ENCODE measurements around the gene IQGAP2.

Gene IQGAP2

DNA sequence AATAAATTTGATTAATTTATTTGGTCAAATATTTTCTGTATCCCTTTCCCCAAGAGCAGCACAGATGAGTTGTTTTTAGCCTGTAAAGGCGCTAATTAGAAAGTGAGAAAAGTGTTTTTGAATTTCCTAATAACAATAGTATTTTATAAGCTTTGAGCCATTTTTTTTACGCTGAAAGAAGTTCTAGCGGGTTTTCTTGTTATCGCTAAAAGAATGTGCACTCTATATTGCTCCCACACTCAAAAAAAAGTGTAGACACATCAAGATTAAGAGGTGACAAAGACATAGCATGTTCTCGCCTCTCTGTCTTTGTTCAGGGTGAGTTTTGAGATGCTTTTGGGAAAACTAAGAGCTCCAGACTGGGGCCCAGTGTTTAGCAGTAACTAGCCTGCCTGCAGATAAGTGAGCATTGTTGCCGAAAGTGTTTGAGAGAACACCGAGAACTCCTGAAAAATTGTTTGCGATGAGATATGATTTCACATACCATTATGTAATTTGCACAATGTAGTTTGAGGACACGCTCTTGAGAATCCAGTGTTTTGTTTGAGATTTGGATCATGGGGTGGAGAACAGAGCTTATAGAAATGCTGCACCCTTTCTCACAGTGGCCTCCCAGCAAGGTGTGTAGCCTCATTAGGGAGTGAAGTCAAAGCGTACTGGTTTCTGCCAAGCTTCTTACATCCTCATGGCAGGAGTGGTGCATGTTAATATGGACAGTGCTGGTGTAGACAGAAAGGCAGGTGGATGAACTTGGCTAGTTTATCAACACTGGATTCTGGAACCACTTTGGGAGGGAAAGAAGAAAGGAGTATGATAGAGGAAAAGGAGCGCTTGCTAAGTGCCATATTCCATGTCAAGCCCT is 314.4 kb downstream of the IQGAP2 start:
- peaks cover 5% of the 10 kb centered on the region for H3K27me3 ChIP-seq (ENCODE audit: control insufficient read depth, insufficient read depth, low read length)
- H3K9ac ChIP-seq (ENCODE audit: low read length): no peak overlapping the region
- no peaks in the 10 kb centered on the region for H3K4me1 ChIP-seq (ENCODE audit: control insufficient read depth, insufficient read depth, low read length)
- H3K4me3 ChIP-seq (ENCODE audit: low read length): no peak overlapping the region
- no peak overlapping the region for H3K27ac ChIP-seq (ENCODE audit: low read depth, low read length)
- H3K36me3 ChIP-seq (ENCODE audit: control insufficient read depth, insufficient read depth, low read length): no peaks in the 10 kb centered on the region

DNA sequence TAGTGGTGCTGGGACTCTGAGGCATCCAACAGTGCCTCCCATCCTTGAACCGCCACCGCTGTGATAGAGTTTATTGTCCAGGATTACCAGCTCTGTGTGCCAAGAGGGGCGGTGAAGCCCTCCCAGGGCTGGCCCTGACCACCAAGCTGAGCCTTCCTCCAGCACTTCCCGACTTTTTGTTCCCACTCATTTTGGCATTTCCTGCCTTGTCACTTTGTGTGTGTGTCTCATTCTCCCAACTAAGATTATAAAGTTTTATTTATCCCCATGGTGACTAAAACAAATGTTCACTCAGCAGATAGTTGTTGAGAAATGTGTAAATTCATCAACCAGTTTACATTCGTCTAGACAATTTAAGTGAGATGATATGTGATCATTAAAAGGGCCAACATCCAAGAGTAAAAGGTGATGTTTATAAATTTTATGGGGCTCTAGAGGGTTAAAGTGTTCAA is 315.3 kb downstream of the IQGAP2 start:
- Histone ChIP-seq H3K4me1 (ENCODE audit: control insufficient read depth, insufficient read depth, low read length) (no peaks in the 10 kb centered on the region), H3K4me3 (ENCODE audit: low read length) (no peak overlapping the region), H3K27ac (ENCODE audit: low read depth, low read length) (no peak overlapping the region), H3K9ac (ENCODE audit: low read length) (no peak overlapping the region), H3K27me3 (ENCODE audit: control insufficient read depth, insufficient read depth, low read length) (peaks cover 5% of the 10 kb centered on the region), H3K36me3 (ENCODE audit: control insufficient read depth, insufficient read depth, low read length) (no peaks in the 10 kb centered on the region)

DNA sequence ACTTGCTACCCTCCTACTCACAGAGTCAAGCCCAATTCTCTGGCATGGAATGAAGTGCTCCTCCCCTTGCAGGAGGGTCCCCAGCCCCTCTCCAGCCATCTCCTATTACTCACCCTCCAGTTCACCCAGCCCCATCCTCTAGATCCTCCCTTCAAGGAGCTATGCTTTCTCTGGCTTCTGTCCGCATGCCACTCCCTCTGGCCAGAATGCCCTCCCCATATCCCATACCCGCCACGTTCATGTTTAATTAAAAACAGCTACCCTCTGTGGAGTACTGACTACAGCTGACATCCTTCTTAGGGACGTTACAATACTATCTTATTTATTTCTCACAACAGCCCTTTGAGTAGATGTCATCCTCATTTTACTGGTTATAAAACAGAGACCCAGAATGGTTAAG is 315.8 kb downstream of the IQGAP2 start:
- H3K27me3 ChIP-seq (ENCODE audit: control insufficient read depth, insufficient read depth, low read length): peaks cover 5% of the 10 kb centered on the region
- H3K4me1 ChIP-seq (ENCODE audit: control insufficient read depth, insufficient read depth, low read length): no peaks in the 10 kb centered on the region
- H3K36me3 ChIP-seq (ENCODE audit: control insufficient read depth, insufficient read depth, low read length): no peaks in the 10 kb centered on the region
- no peak overlapping the region for H3K4me3 ChIP-seq (ENCODE audit: low read length)
- H3K27ac ChIP-seq (ENCODE audit: low read depth, low read length): no peak overlapping the region
- H3K9ac ChIP-seq (ENCODE audit: low read length): no peak overlapping the region

DNA sequence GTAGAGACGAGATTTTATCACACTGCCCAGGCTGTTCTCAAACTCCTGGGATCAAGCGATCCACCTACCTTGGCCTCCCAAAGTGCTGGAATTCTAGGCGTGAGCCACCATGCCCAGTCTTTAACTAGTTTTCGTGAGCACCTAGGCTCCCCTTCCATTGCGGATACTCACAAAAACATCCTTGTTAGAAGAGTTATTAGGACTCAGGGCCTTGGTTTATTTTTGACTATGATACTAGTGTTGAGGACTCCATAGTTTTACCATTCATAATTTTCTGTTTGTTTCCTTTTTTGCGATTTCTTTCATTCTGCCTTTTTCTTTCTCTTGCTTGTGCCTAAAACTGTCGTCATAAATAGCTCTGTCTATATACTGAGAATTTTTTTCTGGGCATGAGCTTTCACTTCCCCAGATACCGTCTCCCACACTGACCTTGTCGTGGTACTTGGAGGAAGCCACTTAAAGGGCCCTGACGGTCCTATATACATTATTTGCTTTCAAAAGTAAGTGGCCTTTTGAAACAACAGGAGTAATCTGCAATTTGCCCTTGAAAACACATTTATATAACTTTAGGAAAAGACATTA is 318.0 kb downstream of the IQGAP2 start:
- Histone ChIP-seq H3K4me1 (ENCODE audit: control insufficient read depth, insufficient read depth, low read length) (no peaks in the 10 kb centered on the region), H3K4me3 (ENCODE audit: low read length) (no peak overlapping the region), H3K27me3 (ENCODE audit: control insufficient read depth, insufficient read depth, low read length) (no peaks in the 10 kb centered on the region), H3K9ac (ENCODE audit: low read length) (no peak overlapping the region), H3K27ac (ENCODE audit: low read depth, low read length) (no peak overlapping the region), H3K36me3 (ENCODE audit: control insufficient read depth, insufficient read depth, low read length) (no peaks in the 10 kb centered on the region)

DNA sequence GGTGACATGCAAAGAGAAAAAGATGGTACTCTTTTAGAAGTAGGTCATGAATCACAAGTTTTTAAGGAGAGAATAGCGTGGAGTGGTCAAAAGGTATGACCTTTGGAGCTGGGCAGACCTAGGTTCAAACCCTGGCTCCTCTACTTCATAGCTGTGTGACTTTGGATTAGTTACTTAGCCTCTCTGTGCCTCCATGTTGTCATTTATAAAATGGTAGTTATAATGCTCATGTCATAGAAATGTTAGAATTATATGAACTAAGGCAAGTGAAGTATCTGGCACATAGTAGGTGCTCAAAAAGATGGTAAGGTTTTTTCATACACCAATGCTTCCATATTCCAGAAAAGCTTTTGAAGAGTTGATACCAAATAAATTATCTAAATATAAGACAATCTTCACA is 320.2 kb downstream of the IQGAP2 start:
- no peaks in the 10 kb centered on the region for H3K4me1 ChIP-seq (ENCODE audit: control insufficient read depth, insufficient read depth, low read length)
- H3K4me3 ChIP-seq (ENCODE audit: low read length): no peak overlapping the region
- no peaks in the 10 kb centered on the region for H3K27me3 ChIP-seq (ENCODE audit: control insufficient read depth, insufficient read depth, low read length)
- H3K27ac ChIP-seq (ENCODE audit: low read depth, low read length): no peak overlapping the region
- H3K36me3 ChIP-seq (ENCODE audit: control insufficient read depth, insufficient read depth, low read length): no peaks in the 10 kb centered on the region
- H3K9ac ChIP-seq (ENCODE audit: low read length): no peak overlapping the region

DNA sequence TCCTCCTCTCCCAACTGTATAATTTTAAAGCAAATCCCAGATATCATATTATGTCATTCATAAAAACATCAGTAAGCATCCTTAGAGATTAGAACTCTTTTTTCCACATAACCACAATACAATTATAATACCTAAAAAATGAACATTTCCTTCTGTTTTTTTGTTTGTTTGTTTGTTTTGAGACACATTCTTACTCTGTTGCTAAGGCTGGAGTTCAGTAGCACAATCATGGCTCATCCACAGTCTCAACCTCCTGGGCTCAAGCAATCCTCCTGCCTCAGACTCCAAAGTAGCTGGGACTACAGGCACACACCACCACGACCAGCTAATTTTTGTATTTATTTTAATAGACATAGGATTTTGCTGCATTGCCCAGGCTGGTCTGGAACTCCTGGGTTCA is 320.8 kb downstream of the IQGAP2 start:
- no peak overlapping the region for H3K27ac ChIP-seq (ENCODE audit: low read depth, low read length)
- H3K36me3 ChIP-seq (ENCODE audit: control insufficient read depth, insufficient read depth, low read length): no peaks in the 10 kb centered on the region
- H3K9ac ChIP-seq (ENCODE audit: low read length): no peak overlapping the region
- no peaks in the 10 kb centered on the region for H3K27me3 ChIP-seq (ENCODE audit: control insufficient read depth, insufficient read depth, low read length)
- H3K4me3 ChIP-seq (ENCODE audit: low read length): no peak overlapping the region
- H3K4me1 ChIP-seq (ENCODE audit: control insufficient read depth, insufficient read depth, low read length): no peaks in the 10 kb centered on the region

DNA sequence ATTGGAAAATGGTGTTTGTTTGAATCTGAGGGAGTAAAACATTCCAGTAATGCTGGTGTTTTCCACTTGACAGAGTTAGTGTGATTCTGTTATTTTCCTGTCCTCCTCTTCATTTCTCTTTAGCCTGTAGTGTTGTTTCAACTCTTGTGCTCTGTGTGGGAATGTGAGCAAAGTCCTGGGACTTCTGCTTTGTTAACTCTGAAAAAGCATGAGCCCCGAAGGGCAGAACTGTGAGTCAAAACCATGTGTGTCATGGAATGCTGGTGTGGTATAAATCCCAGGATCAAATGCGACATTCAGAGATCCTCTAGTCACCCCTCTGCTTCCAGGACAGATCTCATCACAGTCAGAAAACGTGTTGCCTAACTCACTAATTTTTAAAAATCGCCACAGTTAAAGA is 321.8 kb downstream of the IQGAP2 start:
- Histone ChIP-seq H3K27ac (ENCODE audit: low read depth, low read length) (no peak overlapping the region), H3K4me3 (ENCODE audit: low read length) (no peak overlapping the region), H3K27me3 (ENCODE audit: control insufficient read depth, insufficient read depth, low read length) (no peaks in the 10 kb centered on the region), H3K4me1 (ENCODE audit: control insufficient read depth, insufficient read depth, low read length) (no peaks in the 10 kb centered on the region), H3K36me3 (ENCODE audit: control insufficient read depth, insufficient read depth, low read length) (no peaks in the 10 kb centered on the region), H3K9ac (ENCODE audit: low read length) (no peak overlapping the region)

DNA sequence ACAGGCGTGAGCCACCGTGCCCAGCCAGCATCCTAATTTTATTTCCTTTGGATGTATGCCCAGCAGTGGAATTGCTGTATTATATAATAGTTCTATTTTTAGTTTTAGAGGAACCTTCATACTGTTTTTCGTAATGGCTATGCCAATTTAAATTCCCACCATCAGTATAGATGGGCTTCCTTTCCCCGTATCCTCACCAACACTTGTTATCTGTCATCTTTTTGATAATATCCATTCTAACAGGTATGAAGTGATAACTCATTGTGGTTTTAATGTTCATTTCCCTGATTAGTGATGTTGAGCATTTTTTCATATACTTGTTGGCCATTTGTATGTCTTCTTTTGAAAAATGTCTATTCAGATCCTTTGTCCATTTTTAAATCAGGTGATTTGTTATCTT is 325.9 kb downstream of the IQGAP2 start:
- Histone ChIP-seq H3K9ac (ENCODE audit: low read length) (no peak overlapping the region), H3K27me3 (ENCODE audit: control insufficient read depth, insufficient read depth, low read length) (no peaks in the 10 kb centered on the region), H3K4me3 (ENCODE audit: low read length) (no peak overlapping the region), H3K36me3 (ENCODE audit: control insufficient read depth, insufficient read depth, low read length) (no peaks in the 10 kb centered on the region), H3K27ac (ENCODE audit: low read depth, low read length) (no peak overlapping the region), H3K4me1 (ENCODE audit: control insufficient read depth, insufficient read depth, low read length) (no peaks in the 10 kb centered on the region)

DNA sequence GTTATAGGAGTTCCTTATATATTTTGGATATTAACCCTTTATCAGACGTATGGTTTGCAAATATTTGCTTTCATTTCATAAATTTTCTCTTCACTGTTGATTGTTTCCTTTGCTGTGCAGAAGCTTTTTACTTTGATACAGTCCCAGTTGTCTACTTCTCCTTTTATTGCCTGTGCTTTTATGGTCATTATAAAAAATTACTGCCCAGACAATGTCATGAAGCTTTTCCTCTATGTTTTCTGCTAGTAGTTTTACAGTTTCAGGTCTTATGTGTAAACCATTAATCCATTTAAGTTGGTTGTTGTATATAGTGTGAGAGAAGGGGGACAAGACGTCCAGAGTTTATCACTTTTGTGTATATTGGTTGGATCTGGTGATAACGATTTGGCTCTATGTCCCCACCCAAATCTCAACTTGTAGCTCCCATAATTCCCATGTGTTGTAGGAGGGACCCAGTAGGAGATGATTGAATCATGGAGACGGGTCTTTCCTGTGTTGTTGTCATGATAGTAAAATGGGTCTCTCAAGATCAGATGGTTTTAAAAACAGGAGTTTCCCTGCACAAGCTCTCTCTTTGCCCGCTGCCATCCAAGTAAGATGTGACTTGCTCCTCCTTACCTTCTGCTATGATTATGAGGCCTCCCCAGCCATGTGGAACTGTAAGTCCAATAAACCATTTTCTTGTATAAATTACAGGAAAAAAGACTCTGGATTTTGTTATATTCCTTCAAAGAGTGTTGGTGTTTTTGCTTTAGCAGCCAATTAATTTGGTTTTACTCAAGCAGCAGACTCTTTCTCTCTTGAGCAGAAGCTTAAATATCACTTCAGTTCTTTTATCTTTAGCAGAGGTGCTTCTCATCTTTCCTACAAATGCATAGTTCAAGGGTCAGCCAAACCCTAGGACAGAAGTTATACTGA is 326.5 kb downstream of the IQGAP2 start:
- no peak overlapping the region for H3K9ac ChIP-seq (ENCODE audit: low read length)
- no peak overlapping the region for H3K27ac ChIP-seq (ENCODE audit: low read depth, low read length)
- no peaks in the 10 kb centered on the region for H3K36me3 ChIP-seq (ENCODE audit: control insufficient read depth, insufficient read depth, low read length)
- H3K27me3 ChIP-seq (ENCODE audit: control insufficient read depth, insufficient read depth, low read length): no peaks in the 10 kb centered on the region
- no peaks in the 10 kb centered on the region for H3K4me1 ChIP-seq (ENCODE audit: control insufficient read depth, insufficient read depth, low read length)
- no peak overlapping the region for H3K4me3 ChIP-seq (ENCODE audit: low read length)

DNA sequence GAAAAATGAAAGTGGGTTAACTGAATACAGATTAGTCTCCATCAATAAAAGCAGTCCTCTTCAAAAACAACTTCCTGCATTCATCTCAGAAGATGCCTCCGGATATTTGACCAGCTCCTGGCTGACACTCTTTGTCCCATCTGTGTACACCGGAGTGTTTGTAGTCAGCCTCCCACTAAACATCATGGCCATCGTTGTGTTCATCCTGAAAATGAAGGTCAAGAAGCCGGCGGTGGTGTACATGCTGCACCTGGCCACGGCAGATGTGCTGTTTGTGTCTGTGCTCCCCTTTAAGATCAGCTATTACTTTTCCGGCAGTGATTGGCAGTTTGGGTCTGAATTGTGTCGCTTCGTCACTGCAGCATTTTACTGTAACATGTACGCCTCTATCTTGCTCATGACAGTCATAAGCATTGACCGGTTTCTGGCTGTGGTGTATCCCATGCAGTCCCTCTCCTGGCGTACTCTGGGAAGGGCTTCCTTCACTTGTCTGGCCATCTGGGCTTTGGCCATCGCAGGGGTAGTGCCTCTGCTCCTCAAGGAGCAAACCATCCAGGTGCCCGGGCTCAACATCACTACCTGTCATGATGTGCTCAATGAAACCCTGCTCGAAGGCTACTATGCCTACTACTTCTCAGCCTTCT is 329.4 kb downstream of the IQGAP2 start:
- Histone ChIP-seq H3K27me3 (ENCODE audit: control insufficient read depth, insufficient read depth, low read length) (no peaks in the 10 kb centered on the region), H3K9ac (ENCODE audit: low read length) (no peak overlapping the region), H3K27ac (ENCODE audit: low read depth, low read length) (no peak overlapping the region), H3K36me3 (ENCODE audit: control insufficient read depth, insufficient read depth, low read length) (no peaks in the 10 kb centered on the region), H3K4me1 (ENCODE audit: control insufficient read depth, insufficient read depth, low read length) (no peaks in the 10 kb centered on the region), H3K4me3 (ENCODE audit: low read length) (no peak overlapping the region)

DNA sequence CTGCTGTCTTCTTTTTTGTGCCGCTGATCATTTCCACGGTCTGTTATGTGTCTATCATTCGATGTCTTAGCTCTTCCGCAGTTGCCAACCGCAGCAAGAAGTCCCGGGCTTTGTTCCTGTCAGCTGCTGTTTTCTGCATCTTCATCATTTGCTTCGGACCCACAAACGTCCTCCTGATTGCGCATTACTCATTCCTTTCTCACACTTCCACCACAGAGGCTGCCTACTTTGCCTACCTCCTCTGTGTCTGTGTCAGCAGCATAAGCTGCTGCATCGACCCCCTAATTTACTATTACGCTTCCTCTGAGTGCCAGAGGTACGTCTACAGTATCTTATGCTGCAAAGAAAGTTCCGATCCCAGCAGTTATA is 329.9 kb downstream of the IQGAP2 start:
- Histone ChIP-seq H3K27ac (ENCODE audit: low read depth, low read length) (no peak overlapping the region), H3K4me1 (ENCODE audit: control insufficient read depth, insufficient read depth, low read length) (no peaks in the 10 kb centered on the region), H3K27me3 (ENCODE audit: control insufficient read depth, insufficient read depth, low read length) (no peaks in the 10 kb centered on the region)

More for the DNA sequence above, 329.9 kb downstream of the IQGAP2 start:
- no peaks in the 10 kb centered on the region for H3K36me3 ChIP-seq (ENCODE audit: control insufficient read depth, insufficient read depth, low read length)
- H3K9ac ChIP-seq (ENCODE audit: low read length): no peak overlapping the region
- H3K4me3 ChIP-seq (ENCODE audit: low read length): no peak overlapping the region
